LNCaP clone FGC (cell line): ENCODE measurements around the gene MPST.

Source experiments
- DNase-seq: peaks from one replicate; pipeline ENCODE4 v3.0.0-alpha.2; 2011; ENCODE audit warnings: low read depth
- H3K4me3 ChIP-seq: 2 replicates; pipeline ENCODE4 v1.5.1; 2011; ENCODE audit warnings: mild to moderate bottlenecking, low read depth, low read length, control low read depth
- TF ChIP-seq, protein P1 (sequence below): IDR thresholded peaks from 2 replicates; pipeline ENCODE4 v1.5.1; 2012; ENCODE audit warnings: mild to moderate bottlenecking; ENCODE audit not compliant: control insufficient read depth, insufficient read depth; ENCODE audit errors: extremely low read depth

Gene MPST

DNA sequence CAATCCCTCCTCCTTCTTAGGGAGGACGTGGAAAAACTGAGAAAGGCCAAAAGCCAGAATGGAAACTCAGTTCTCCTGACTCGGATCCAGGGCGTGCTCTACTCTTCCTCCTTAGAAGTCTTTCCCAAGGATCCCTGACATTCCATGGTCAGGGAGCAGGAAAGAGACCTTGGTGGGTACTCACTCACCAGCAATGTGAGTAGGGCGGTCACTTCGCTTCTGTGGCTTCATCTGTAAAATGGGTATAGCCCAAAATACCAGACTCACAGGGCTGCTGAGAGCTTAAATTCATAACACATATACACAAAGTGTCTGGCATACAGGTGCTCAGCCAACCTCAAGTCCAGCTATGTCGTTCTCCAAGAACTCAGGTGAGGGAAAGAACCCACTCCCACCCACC lies 31.4 kb downstream of the MPST start:
- no peak for DNase-seq
- TF ChIP-seq, protein P1, sequence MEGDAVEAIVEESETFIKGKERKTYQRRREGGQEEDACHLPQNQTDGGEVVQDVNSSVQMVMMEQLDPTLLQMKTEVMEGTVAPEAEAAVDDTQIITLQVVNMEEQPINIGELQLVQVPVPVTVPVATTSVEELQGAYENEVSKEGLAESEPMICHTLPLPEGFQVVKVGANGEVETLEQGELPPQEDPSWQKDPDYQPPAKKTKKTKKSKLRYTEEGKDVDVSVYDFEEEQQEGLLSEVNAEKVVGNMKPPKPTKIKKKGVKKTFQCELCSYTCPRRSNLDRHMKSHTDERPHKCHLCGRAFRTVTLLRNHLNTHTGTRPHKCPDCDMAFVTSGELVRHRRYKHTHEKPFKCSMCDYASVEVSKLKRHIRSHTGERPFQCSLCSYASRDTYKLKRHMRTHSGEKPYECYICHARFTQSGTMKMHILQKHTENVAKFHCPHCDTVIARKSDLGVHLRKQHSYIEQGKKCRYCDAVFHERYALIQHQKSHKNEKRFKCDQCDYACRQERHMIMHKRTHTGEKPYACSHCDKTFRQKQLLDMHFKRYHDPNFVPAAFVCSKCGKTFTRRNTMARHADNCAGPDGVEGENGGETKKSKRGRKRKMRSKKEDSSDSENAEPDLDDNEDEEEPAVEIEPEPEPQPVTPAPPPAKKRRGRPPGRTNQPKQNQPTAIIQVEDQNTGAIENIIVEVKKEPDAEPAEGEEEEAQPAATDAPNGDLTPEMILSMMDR: no peak
- no peak overlapping the region for H3K4me3 ChIP-seq

DNA sequence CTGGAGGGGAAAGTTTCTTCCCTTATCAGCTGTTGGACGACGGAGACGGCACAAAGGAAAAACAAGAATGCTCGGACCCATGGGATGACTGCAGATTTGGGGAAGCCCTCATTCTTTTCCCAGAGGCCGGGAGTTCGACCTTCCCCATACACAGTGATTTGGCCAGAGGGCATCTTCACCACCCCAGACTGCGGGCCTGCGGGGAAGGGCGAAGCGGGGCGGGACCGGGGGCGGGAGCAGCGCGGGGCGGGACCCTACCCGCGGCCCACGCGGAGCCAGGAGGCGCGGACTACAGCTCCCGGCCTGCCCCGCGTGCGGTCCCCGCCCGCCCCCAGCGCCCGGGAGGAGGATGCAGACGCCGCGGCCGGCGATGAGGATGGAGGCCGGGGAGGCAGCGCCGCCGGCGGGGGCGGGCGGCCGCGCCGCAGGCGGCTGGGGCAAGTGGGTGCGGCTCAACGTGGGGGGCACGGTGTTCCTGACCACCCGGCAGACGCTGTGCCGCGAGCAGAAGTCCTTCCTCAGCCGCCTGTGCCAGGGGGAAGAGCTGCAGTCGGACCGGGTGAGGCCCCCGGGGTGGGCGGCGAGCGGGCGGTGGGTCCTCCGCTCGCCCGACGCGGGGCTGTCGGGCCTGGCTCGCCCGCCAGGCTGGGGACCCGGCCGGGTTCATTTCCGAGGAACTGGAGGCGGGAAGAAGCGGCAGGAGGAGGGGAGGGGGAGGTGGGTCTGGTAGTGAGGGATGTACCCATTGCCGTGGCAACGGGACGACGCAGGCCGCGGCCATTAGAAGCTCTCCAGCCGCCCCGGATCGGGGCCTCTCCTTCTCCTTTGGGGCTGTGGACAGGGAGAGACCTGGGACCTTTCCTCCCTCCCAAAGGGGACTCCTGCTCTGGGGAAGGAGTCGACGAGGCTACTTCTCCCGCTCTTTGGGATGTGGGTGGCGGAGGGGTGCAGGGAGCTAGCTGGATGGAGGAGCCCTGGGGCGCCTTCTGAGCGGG lies 32.1 kb downstream of the MPST start, which contains the start of gene KCTD17:
Gene KCTD17 (plus strand): TSS at position 352 of the 995 bp plus-strand sequence. CDS start 19 bp downstream, at position 371.
- peak within 1 kb of the TSS; percentile 51 for H3K4me3 ChIP-seq
- no peak for DNase-seq

GRCh38 chr22:37052386-37053309 lies 33.1 kb downstream of the MPST start:
- DNase-seq: no peak
- H3K4me3 ChIP-seq: peak overlapping the region; percentile 51
- TF ChIP-seq, protein P1: no peak

More for the DNA sequence above, 32.1 kb downstream of the MPST start, which contains the start of gene KCTD17:
- TF ChIP-seq, protein P1: no peak

DNA sequence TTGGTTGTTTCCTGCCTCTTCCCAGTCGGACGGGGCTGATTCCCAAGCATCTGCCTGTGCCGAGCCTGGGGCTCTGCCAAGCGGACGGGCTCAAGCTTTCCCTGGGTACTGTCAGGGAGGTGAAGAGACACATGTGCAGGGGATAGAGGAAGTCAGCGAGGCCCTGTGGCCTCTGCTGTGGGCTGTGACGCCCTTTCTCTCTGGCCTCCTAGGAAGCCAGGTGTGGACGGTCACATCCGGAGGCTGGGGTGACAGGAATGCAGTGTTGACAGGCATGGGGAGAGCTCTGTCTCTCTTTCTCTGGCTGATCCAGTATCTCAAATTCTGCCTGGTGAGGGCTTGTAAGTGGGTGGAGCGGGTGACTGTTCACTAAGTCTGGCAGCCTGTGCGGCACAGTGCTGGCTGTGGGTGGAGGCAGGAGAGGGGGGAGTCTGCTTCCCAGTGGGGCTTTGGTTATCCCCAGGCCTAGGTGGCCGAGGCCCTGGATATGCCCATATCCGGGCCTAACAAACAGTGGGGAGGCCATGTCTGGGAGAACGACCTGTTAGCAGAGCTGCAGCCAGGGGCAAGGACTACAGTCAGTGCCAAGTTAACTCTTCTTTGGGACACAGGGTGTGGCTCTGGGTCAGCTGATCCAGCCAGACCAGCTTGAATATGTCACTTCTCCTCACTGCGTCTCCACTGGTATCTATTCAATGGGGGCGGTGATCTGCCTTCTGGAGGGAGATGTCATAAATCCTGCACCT lies 33.9 kb downstream of the MPST start:
- TF ChIP-seq, protein P1: no peak
- H3K4me3 ChIP-seq: no peak overlapping the region
- DNase-seq: no peak

- no peak for DNase-seq
- no peak overlapping the region for H3K4me3 ChIP-seq
- TF ChIP-seq, protein P1: no peak
Observed at GRCh38 chr22:37054056-37054395, 34.5 kb downstream of the MPST start.
